HG03045 (cell line): Measurements from ENCODE around the gene CCBE1.

Experiments
- ATAC-seq: cut with Tn5 transposase; IDR thresholded peaks from one replicate; pipeline ENCODE4 v1.9.1; 2021; ENCODE audit warnings: mild to moderate bottlenecking, moderate library complexity; ENCODE audit not compliant: unreplicated experiment

The CCBE1 gene

DNA sequence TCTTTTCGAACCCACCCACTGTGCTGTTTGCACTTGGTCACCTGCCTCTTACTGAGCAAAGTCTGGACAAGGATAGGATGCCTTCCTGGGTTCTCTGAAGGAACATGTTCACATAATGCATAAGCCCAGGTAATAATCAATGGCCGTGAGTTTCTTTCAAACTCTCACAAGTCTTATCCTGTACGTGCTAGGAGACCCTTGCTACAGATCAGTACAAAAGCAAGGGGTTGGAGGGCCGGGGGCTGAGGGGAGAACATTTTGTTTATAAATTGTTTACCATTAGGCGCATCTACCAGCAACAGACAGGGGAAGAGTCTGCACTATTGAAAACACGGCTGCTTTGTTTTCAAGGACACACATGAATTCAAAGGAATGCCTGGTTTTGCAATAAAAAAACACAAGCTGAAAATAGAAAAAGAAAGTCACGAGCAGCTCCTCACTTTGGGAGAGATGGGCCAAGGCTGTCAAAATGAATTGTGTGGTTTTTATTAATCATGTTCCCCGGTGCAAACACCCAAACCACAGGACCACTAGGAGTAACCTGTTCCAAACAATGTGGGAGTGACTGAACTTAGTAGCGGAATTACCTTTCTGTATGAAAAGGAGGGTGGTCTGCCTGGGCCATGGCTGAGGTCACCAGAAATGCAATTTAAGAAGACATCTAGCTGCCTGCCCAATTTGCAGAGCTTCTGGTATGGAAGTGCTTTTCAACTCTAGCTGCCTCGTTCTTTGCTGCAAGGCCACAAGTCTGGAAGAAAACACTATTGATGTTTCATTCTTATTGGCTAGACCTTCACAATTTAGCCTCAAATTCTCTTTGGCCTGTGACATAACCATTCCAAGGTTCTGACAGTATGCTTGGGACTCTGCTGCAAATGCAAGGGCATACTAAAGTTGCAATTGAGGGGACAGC, 73.5 kb downstream of the CCBE1 start:
- ATAC-seq: no peak

DNA sequence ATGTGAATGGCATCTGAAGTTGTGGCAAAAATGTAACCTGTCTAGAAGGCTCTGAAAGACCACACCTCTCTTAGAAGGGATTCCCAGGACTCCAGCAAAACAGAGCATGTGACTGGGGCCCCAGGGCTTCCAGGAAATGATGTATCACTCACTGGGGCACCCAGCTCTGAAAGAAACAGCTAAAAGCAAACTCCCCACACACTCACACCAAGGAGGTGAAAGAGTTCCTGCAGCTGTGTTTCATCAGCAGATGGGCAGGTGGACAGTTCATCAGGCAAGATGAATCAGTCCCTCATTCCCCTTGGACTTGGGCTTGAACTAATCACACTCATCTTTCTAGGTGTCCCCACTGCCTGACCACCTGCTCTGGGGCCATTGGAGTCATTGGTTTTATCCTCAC, 76.2 kb downstream of the CCBE1 start:
- no peak for ATAC-seq

DNA sequence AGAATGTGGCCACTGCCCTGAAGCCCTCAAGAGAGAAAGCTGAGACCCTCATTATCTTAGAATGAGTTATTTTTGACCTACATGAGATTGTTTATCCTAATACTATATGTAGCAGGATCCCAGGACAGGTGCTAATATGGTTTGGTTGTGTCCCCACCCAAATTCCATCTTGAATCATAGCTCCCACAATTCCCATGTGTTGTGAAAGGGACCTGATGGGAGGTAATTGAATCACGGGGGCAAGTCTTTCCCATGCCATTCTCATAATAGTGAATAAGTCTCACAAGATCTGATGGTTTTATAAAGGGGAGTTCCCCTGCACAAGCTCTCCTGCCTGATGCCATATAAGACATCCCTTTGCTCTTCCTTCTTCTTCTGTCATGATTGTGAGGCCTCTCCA, 76.8 kb downstream of the CCBE1 start:
- ATAC-seq: no peak

DNA sequence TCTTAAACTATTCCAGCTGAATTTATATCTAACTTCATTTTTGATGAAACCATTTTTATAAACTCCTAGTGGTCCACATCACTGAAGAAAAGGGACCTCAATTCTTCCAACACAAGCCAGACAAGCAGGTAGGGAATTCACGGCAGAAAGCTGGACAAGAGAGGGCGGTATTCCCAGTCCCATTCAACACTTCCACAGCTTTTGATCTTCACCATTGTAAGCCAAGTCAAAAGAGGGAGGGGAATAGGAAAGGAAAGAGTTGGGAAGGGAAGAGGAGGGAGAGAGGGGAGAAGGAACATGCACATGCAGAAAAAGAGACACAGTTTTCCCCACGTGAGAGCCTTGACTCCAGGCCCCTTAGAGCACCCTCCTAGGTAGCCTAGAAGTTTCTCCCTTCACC, 77.4 kb downstream of the CCBE1 start:
- ATAC-seq: no peak

DNA sequence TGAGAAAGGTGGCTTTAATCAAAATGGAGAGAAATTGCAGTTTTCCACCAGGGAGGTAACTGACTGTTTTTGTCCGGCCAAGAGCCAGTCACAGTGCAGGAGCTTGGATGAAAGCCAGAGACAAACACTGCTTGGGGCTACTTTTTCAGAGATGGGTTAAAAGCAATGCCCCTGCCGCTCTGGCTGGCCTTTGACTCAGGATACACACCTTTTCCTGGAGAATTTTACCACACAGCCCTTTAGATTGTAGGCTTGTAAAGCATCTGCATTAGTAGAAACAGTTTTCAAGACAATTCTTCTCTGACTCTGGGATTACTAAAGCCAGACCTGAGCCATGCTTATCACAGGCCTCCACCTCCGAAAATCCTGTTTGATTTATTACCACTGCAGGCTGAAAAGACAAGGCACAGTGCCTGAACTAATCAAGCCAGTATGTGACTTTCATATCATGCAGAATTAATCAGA, 79.7 kb downstream of the CCBE1 start:
- no peak for ATAC-seq

DNA sequence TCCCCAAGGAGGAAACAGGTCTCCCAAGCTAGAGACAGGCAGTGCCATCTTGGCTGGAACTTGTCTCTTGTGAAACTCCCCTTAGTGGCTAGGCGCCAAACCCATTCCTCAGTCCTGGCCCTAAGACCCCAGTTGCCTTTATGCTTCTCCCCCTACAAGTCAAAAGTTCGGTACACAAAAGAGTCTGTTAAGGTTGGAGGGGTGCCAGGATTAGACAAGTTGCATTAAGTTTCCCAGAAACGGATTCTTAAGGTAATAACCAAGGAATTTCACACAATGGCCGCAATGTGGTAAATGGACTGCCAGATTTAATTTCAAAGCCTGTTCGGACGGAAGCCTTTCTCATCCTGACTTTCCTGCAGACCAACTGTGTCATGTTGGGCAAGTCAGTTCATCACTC, 80.7 kb downstream of the CCBE1 start:
- no peak for ATAC-seq

DNA sequence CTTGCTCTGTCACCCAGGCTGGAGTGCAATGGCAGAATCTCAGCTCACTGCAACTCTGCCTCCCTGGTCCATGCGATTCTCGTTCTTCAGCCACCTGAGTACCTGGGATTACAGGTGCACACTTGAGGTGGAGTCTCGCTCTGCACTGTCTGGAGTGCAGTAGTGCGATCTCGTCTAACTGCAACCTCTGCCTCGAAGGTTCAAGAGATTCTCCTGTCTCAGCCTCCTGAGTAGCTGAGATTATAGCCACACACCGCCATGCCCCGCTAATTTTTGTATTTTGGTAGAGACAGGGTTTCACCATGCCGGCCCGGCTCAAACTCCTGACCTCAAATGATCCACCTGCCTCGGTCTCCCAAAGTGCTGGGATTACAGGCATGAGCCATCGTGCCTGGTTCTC, 83.3 kb downstream of the CCBE1 start:
- no peak for ATAC-seq

DNA sequence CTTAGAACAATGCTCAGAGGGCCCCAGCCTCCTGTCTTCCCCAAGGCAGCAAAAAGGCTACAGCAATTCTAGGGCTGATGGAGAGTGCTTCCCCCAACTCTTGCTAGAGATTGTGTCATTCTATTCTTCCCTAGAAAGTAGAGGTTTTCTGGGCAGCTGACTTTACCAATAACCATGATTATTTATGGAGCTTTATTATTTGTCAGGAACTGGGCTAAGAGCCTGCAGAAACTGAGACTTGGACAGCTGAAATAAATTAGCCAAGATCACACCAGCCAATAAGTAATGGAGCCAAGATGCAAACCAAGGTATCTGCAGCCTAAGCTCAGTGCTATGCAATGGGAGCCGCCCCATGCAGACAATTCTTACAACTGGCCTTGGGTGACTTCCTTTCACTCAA, 84.8 kb downstream of the CCBE1 start:
- ATAC-seq: no peak

DNA sequence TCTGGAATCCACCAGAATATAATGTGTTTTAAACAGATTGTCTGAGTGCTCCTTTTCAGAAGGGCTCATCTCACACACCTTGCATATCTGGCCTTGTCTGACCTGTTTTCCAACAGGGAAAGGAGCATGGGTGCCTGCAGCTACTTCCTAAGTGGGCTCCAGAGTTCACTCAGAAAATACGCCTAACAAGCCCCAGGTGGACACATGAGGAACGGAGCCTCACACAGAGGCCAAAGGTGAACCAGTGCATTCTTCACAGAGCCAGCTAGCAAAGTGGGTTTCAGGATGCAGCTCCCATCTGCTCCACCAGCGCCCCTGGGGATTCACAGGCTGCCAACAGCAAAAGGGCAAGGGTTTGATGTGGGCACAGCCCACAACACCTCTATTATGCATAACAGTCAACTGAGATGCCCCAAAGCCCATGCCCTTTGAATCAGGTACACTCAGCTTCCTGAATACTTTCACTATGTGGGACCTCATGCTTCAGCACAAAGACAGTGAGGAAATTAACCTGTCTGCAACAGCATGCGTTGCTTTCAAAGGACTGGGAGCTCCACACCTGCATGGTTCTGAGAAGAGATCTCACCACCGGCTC, 86.6 kb downstream of the CCBE1 start:
- no peak for ATAC-seq

DNA sequence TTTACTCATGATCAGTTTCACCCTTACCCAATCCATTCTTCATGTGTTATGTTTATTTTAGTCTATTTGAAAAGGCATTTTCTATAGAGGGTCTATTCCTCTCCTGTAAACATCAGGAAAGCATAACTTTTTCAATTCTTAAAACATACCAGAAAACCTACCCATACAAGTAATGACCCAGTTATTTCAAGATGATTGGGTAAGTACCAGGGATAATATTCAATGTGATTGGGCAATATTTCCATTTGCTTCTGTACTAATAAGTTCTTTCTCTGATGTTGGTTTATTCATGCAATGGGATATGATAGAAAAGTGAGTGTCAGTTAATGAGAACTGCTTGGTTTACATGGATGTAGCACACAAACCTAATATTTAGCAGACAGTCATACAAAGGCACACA, 87.6 kb downstream of the CCBE1 start:
- no peak for ATAC-seq

DNA sequence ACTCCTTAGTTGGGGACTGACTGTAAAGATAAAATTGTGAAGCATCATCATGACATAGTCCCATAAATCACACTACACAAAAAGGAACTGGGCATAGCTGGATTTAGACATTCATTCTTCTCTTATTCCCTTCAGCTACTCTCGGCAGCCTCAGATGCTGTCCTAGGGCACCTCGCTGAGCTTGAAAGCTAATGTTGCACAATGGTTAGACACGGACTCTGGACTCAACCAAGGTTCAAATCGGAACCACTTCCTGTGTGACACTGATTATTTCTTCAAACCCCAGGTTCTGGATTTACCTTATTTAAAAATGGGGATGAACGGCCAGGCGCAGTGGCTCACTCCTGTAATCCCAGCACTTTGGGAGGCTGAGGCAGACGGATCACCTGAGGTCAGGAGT, 89.8 kb downstream of the CCBE1 start:
- ATAC-seq: no peak

DNA sequence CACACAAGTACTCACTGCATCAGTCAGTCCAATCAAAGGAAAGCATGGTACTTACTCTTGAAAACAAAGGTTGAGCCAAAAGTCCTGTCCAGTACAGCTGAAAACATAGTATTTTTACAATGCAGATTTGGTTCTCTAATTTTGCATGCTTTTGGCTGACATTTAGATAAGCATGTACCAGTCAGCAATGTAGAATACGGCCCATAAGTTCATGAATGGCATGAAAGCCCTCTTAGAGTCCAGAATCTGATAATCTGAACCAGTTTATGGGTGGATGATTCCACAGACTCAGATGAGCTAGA, 90.2 kb downstream of the CCBE1 start:
- no peak for ATAC-seq

DNA sequence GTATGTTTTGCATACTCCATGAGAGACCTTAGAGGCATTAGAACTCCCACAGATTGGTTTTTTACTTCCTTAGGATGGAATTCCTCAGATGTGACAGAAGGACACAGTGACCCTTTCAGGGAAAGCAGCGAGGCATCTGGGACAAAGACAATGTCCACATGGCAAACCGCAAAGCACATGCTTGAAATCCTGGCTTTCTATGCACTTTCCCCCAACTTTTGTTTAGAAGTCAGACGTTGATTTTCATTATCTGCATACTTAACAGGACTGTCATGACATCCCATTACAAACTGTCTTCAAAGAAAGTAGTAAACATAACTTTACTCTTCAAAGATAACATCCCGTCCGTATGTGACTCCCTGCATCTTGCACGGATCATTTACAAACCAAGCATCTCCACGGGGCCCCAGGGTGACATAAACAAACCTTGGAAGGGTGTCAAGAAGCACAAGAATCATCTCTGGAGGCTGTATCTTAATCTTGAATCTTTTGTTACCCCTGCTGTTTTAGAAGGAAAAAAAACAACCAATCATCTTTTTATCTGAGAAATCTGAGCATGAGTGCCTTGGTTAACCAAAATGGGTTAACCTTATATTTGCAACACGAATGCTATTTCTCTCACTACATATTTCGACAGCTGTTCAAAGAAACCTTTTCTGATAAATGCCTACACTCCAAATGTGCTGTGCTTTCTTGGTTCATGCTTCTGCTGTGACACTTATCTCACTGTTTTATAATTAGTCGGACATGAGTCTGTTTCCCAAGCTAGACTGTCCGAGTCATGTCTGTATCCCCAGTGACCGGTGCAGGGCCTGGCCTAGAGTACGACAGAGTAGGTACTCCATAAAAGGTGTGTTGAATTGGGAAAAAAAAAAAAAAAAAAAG, 90.8 kb downstream of the CCBE1 start:
- ATAC-seq: no peak

DNA sequence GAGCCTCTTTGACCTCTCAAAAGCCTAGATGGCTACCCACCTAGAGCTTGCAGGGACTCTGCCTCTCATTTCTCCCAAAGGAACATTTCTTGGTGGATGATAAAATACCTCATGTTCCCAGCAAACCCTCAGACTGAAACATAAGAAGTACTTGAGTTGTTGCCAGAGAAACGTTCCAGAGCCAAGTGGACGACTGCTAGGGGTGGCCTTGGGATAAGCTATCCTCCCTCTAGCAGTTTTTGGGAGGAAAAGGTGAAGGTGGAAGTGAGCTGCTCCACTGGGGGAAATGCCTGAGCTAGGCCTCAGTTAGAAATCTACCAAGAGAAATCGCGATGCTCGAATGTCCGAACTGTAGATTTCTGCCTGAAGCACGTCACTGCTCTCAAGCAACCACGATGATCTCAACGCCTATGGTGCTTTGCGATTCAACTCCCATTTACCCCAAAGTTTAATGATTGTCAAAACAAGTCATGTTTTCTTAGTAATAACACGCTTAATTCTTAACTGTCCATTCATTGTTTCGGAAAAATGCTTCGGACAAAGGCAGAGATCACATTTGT, 91.5 kb downstream of the CCBE1 start:
- no peak for ATAC-seq

DNA sequence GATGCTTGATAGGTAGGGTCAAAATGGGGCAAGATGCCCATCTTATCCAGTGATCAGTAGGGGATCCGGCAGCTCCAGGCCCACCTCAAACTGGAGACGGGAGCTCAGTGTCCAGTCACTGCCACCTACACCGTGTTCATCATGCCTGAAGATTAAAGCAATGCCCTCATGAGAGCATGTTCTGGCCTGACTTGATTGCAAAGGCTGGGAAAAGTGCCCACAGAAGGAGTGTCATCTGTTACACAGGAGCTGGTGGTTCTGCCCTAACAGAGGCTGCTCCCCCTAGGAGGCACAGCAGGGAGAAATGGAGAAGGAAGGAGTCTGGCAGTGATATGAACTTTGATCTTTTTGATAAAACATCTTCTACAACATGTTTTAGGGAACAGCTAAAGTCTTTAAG, 92.3 kb downstream of the CCBE1 start:
- ATAC-seq: no peak

DNA sequence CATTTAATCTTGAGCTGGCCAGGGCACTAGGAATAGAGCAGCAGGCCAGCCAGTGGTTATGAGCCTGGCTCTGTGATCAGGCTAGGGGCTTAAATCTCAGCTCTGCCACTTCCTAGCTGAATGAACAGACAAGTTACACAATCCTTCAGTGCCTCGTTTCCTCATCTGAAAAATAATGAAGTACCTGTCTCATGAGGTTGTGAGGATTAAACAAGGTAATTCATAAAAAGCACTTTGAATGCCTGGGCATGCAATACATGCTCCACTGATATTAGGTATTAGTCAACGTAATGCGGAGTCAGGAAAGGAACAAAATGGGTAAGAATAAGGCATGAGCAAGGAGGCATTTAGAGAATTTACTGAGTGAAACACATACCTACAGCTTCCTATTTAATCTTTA, 100.2 kb downstream of the CCBE1 start:
- no peak for ATAC-seq

DNA sequence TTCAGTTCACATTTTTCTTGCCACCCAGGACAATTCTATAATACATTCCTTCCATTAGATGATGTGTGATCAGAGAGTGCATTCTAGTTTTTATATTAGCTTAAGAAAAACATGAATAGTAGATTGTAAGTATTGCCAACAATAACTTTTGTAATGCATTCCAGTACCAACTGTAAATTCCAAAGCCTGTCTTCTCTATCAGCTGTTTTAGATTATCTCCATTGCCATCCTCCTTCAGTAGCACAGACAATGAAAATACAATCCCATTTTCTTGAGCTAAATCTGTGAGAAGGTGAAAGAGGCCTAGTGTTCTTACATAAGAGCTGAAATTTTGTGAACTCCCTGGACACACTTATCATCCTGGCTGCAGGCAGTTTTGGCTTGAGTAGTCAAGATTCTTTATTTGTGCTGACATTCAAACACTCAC, 103.9 kb downstream of the CCBE1 start:
- no peak for ATAC-seq

DNA sequence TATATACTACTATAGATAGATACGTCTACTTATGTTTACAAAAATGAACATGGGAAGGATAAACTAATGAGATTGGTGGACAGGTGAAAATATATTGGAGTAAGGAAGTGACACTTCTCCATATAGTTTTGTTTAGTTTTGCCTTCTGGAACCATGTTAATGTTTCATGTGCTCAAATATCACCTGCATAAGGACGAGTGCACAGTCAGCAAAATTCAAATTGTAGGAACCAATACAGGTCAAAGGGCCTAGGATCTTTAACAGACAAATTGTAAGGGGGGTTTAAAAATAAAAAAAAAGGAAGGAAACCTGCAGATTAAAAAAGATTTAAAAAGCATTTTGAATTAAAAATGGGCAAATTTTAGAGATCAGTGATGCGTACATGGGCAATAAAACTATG, 104.6 kb downstream of the CCBE1 start:
- no peak for ATAC-seq

DNA sequence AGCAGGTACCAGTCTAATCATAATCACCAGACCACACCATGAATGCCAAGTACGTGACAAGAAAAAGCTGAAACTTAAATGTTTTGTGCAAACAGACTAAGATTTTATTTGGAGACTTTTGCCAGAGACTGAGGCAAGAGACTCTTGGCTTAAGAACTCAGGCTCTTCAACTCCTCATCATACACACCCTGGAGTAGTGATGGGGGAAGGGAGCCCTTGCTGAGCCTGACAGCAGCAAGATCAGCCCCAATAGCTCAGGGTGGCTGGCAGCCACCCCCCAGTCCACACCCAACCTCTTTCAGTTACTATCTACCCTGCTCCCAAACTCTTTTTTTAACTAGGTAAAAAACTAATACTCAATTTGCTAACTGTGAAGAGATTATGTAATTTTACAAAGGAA, 114.8 kb downstream of the CCBE1 start:
- ATAC-seq: no peak

DNA sequence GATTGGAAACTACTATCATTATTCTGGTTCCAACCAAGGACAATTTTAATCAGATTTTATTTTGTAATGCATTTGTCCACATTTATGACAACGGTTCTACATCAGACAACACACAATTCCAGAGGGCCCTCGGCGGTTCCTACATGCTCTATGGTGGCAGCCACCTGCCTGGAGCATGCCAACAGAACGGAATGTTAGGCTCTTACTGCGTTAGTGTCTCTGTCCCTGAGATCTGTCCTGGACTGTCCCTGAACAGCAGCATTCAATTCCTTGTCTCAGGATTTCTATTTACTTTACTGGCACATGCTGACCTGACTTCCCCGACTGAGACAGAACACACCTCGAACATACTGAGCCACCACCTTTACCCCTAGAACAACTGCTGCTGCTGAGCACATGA, 117.7 kb downstream of the CCBE1 start:
- ATAC-seq: no peak

DNA sequence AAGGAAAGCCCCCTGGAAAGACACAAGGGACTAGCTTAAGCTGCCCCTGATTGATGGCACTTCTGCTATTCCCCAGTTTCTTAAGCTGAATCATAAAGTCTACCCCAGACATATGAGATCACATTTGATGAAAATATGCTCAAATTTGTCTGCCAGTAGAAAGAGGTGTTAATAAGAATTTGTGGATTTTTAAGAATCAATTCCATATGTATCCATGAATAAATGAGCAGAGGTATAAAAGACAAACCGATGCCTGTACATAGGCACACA, 119.9 kb downstream of the CCBE1 start:
- no peak for ATAC-seq
